ENCODE data around the gene AGR2. TPM values are rescaled to one million over a fixed set of nuclear protein-coding genes. Genes with fewer than 3 reads are reported as not detected.

Gene AGR2
- total and polyA plus RNA-seq, 10 of the 15 experiments (the other 5 are each of a cell fraction or from before 2014, with no cell fraction given): 0.67 TPM; not detected in 9

DNA sequence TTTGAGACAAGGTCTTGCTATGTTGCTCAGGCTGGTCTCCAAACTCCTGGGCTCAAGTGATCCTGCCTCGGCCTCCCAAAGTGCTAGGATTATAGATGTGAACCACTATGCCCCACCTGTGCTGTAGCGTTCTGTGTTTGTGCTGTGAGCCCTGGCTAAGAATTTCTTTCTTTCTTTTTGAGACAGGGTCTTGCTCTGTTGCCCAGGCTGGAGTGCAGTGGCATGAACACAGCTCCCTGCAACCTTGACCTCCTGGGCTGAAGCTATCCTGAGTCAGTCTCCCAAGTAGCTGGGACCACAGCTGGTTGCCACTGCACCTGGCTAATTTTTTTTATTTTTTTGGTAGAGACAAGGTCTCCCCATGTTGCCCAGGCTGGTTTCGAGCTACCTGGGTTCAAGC is 39.9 kb downstream of the AGR2 start:
- H2AFZ ChIP-seq (ENCODE audit: control insufficient read depth, low read depth, low read length): no peak overlapping the region
- H3K9me3 ChIP-seq (replicated peaks; ENCODE audit: control insufficient read depth, insufficient read depth, low read length): no peaks in the 10 kb centered on the region
- no peak for ATAC-seq
- H3K4me3 ChIP-seq: no peak overlapping the region
- CTCF ChIA-PET: no interaction called here
- POLR2A ChIA-PET: no interaction called here
- no peaks in the 10 kb centered on the region for H3K79me2 ChIP-seq (ENCODE audit: control insufficient read depth, insufficient read depth, low read length)
- no TSS peak for BruUV-seq (replicated peaks)
- H3K9ac ChIP-seq (ENCODE audit: control insufficient read depth, insufficient read depth, low read length): no peak overlapping the region
- no peaks in the 10 kb centered on the region for H3K4me1 ChIP-seq (ENCODE audit: control insufficient read depth, insufficient read depth, low read length)
- no peak for DNase-seq (ENCODE audit: low read depth, low spot score)
- H3K4me2 ChIP-seq (ENCODE audit: control insufficient read depth, insufficient read depth): no peak overlapping the region
- intact Hi-C loops (cut with micrococcal nuclease; ENCODE audit: unreplicated experiment) (no loop called here), in situ Hi-C loops (cut with MboI) (no loop called here)
- no peak for FAIRE-seq
- no peaks in the 10 kb centered on the region for H3K36me3 ChIP-seq (ENCODE audit: control insufficient read depth in 2 of 2, insufficient read depth in 2 of 2, low read length in 1 of 2)
- no peaks in the 10 kb centered on the region for H4K20me1 ChIP-seq (ENCODE audit: control insufficient read depth, insufficient read depth)
- WGBS (ENCODE audit: insufficient coverage, insufficient replicate concordance, low lambda C conversion rate, missing lambda C conversion rate): 20% methylated on average over 3 of the region's 3 CpGs
- H3K27ac ChIP-seq (ENCODE audit: control insufficient read depth, insufficient read depth): no peak overlapping the region
- RAD21 ChIA-PET (ENCODE audit: unreplicated experiment): no interaction called here
- TF ChIP-seq HDAC2 (IDR thresholded peaks at IDR 0.05) (no peak), TCF12 (IDR thresholded peaks at IDR 0.05; ENCODE audit: low read depth, low read length) (no peak), PML (IDR thresholded peaks at IDR 0.05; ENCODE audit: low read length) (no peak), CBX5 (IDR thresholded peaks at IDR 0.05; ENCODE audit: low read depth) (no peak), RAD51 (IDR thresholded peaks at IDR 0.05) (no peak), STAT3 (IDR thresholded peaks at IDR 0.05; ENCODE audit: low read depth, low read length) (no peak), TBL1XR1 (IDR thresholded peaks at IDR 0.05; ENCODE audit: low read depth, low read length) (no peak), SIX5 (IDR thresholded peaks at IDR 0.05; ENCODE audit: low read depth, low read length, severe bottlenecking) (no peak)
- TF ChIP-seq, protein P1, sequence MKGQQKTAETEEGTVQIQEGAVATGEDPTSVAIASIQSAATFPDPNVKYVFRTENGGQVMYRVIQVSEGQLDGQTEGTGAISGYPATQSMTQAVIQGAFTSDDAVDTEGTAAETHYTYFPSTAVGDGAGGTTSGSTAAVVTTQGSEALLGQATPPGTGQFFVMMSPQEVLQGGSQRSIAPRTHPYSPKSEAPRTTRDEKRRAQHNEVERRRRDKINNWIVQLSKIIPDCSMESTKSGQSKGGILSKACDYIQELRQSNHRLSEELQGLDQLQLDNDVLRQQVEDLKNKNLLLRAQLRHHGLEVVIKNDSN (IDR thresholded peaks at IDR 0.05; ENCODE audit: borderline replicate concordance, extremely low read length, insufficient read depth, low read depth, low read length): no peak
- no peaks in the 10 kb centered on the region; a peak in 1 of 4 replicates for H3K27me3 ChIP-seq (replicated peaks in 1 of 2; ENCODE audit: control insufficient read depth in 2 of 2, insufficient read depth in 2 of 2, low read length in 1 of 2)
- SMC1A ChIA-PET (ENCODE audit: uncharacterized antibody, unreplicated experiment): no interaction called here

DNA sequence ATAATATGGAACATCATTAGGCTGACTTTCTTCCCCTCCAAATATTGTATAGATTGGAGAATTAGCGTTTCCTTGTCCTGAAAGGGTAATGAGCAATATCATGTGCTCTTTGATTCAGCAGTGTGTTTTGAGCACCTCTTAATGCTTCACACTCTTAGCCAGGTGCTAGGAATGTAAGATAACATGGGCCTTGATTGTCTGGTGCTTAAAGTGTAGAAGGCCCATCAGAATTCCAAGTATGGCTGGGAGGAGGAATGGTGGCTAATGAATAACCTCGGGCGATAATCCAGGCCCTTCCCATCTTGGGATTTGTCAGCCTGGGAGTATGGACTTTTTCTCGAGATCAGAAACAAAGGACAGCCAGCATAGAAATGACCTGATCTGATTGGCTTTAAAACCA is 42.6 kb downstream of the AGR2 start:
- RAD21 ChIA-PET (ENCODE audit: unreplicated experiment): no interaction called here
- no TSS peak for BruUV-seq (replicated peaks)

More for the DNA sequence above, 42.6 kb downstream of the AGR2 start:
- Histone ChIP-seq H3K9me3 (replicated peaks; ENCODE audit: control insufficient read depth, insufficient read depth, low read length) (no peaks in the 10 kb centered on the region), H3K27ac (ENCODE audit: control insufficient read depth, insufficient read depth) (no peak overlapping the region), H3K4me2 (ENCODE audit: control insufficient read depth, insufficient read depth) (no peak overlapping the region), H2AFZ (ENCODE audit: control insufficient read depth, low read depth, low read length) (no peak overlapping the region), H3K4me3 (no peak overlapping the region), H3K27me3 (replicated peaks in 1 of 2; ENCODE audit: control insufficient read depth in 2 of 2, insufficient read depth in 2 of 2, low read length in 1 of 2) (no peaks in the 10 kb centered on the region; a peak in 1 of 4 replicates), H3K36me3 (ENCODE audit: control insufficient read depth in 2 of 2, insufficient read depth in 2 of 2, low read length in 1 of 2) (no peaks in the 10 kb centered on the region), H3K79me2 (ENCODE audit: control insufficient read depth, insufficient read depth, low read length) (no peaks in the 10 kb centered on the region), H3K9ac (ENCODE audit: control insufficient read depth, insufficient read depth, low read length) (no peak overlapping the region), H4K20me1 (ENCODE audit: control insufficient read depth, insufficient read depth) (no peaks in the 10 kb centered on the region), H3K4me1 (ENCODE audit: control insufficient read depth, insufficient read depth, low read length) (no peaks in the 10 kb centered on the region)
- CTCF ChIA-PET: no interaction called here
- POLR2A ChIA-PET: no interaction called here
- TF ChIP-seq EP300 (IDR thresholded peaks at IDR 0.05; ENCODE audit: borderline replicate concordance in 1 of 2, control insufficient read depth in 1 of 2, low read depth in 2 of 2, low read length in 2 of 2): no peak
- TF ChIP-seq, protein P2, sequence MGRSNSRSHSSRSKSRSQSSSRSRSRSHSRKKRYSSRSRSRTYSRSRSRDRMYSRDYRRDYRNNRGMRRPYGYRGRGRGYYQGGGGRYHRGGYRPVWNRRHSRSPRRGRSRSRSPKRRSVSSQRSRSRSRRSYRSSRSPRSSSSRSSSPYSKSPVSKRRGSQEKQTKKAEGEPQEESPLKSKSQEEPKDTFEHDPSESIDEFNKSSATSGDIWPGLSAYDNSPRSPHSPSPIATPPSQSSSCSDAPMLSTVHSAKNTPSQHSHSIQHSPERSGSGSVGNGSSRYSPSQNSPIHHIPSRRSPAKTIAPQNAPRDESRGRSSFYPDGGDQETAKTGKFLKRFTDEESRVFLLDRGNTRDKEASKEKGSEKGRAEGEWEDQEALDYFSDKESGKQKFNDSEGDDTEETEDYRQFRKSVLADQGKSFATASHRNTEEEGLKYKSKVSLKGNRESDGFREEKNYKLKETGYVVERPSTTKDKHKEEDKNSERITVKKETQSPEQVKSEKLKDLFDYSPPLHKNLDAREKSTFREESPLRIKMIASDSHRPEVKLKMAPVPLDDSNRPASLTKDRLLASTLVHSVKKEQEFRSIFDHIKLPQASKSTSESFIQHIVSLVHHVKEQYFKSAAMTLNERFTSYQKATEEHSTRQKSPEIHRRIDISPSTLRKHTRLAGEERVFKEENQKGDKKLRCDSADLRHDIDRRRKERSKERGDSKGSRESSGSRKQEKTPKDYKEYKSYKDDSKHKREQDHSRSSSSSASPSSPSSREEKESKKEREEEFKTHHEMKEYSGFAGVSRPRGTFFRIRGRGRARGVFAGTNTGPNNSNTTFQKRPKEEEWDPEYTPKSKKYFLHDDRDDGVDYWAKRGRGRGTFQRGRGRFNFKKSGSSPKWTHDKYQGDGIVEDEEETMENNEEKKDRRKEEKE (IDR thresholded peaks at IDR 0.05): no peak
- TF ChIP-seq, protein P3, sequence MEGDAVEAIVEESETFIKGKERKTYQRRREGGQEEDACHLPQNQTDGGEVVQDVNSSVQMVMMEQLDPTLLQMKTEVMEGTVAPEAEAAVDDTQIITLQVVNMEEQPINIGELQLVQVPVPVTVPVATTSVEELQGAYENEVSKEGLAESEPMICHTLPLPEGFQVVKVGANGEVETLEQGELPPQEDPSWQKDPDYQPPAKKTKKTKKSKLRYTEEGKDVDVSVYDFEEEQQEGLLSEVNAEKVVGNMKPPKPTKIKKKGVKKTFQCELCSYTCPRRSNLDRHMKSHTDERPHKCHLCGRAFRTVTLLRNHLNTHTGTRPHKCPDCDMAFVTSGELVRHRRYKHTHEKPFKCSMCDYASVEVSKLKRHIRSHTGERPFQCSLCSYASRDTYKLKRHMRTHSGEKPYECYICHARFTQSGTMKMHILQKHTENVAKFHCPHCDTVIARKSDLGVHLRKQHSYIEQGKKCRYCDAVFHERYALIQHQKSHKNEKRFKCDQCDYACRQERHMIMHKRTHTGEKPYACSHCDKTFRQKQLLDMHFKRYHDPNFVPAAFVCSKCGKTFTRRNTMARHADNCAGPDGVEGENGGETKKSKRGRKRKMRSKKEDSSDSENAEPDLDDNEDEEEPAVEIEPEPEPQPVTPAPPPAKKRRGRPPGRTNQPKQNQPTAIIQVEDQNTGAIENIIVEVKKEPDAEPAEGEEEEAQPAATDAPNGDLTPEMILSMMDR (IDR thresholded peaks at IDR 0.05 in 2 of 3, conservative IDR thresholded peaks at IDR 0.05 in 1 of 3; ENCODE audit: control insufficient read depth in 2 of 3, extremely low read depth in 1 of 3, insufficient read depth in 1 of 3, low read depth in 3 of 3, low read length in 3 of 3): no peak
- TF ChIP-seq RCOR1 (conservative IDR thresholded peaks at IDR 0.05; ENCODE audit: low read depth, low read length): no peak
- TF ChIP-seq CBX5 (IDR thresholded peaks at IDR 0.05; ENCODE audit: low read depth): no peak
- no peak for TF ChIP-seq RBBP5 (conservative IDR thresholded peaks at IDR 0.05)
- DNase-seq (ENCODE audit: low read depth, low spot score) (no peak), FAIRE-seq (no peak), ATAC-seq (no peak)
- in situ Hi-C loops (cut with MboI): no loop called here
- SMC1A ChIA-PET (ENCODE audit: uncharacterized antibody, unreplicated experiment): no interaction called here
- 27% methylated on average over 4 of the region's 4 CpGs for WGBS (ENCODE audit: insufficient coverage, insufficient replicate concordance, low lambda C conversion rate, missing lambda C conversion rate)
- intact Hi-C loops (cut with micrococcal nuclease; ENCODE audit: unreplicated experiment): no loop called here

Data from GM12878 (cell line).